Measurements from ENCODE around the gene MST1R. TPM values are rescaled to one million over a fixed set of nuclear protein-coding genes. Genes with fewer than 3 reads are reported as not detected.

The MST1R gene
- polyA plus RNA-seq, 2 of the 4 experiments (the other 2 are of a cell fraction) = 5.9 to 7.5 TPM

DNA sequence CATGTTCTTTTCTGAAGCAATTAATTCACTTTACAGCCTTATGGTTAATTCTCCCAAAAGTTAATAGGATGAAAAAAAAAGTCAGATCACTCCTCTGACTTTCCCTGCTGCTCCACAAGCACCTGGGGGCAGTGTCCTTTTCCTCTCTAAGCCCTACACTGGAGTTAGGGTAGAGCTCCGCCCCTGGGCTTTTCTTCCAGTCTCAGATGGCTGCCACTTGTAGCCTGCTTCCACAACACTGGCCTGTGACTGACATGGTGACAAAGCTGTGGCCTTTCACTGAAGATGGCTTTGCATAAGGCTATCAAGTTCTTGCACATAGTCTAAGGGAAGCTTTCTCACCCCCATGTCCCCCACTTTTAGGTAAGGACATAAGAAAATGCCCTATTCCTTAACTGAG lies 27.2 kb upstream of the MST1R start (continued):
- TF ChIP-seq CBX2 (IDR thresholded peaks at IDR 0.05; ENCODE audit: borderline replicate concordance, low read depth) (no peak), SMC3 (IDR thresholded peaks at IDR 0.05) (no peak), PHF8 (IDR thresholded peaks at IDR 0.05; ENCODE audit: borderline replicate concordance, low read depth) (no peak), POLR2A (IDR thresholded peaks at IDR 0.05; ENCODE audit: low read length) (no peak), MYC (IDR thresholded peaks at IDR 0.05; ENCODE audit: borderline replicate concordance, low read length) (no peak), NPAS2 (CRISPR knock-in tag; IDR thresholded peaks at IDR 0.05; ENCODE audit: borderline replicate concordance) (no peak)
- TF ChIP-seq, protein P1, sequence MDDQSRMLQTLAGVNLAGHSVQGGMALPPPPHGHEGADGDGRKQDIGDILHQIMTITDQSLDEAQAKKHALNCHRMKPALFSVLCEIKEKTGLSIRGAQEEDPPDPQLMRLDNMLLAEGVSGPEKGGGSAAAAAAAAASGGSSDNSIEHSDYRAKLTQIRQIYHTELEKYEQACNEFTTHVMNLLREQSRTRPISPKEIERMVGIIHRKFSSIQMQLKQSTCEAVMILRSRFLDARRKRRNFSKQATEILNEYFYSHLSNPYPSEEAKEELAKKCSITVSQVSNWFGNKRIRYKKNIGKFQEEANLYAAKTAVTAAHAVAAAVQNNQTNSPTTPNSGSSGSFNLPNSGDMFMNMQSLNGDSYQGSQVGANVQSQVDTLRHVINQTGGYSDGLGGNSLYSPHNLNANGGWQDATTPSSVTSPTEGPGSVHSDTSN (IDR thresholded peaks at IDR 0.05) = no peak
- TF ChIP-seq, protein P2, sequence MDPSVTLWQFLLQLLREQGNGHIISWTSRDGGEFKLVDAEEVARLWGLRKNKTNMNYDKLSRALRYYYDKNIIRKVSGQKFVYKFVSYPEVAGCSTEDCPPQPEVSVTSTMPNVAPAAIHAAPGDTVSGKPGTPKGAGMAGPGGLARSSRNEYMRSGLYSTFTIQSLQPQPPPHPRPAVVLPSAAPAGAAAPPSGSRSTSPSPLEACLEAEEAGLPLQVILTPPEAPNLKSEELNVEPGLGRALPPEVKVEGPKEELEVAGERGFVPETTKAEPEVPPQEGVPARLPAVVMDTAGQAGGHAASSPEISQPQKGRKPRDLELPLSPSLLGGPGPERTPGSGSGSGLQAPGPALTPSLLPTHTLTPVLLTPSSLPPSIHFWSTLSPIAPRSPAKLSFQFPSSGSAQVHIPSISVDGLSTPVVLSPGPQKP (IDR thresholded peaks at IDR 0.05; ENCODE audit: low read depth, low read length) = no peak

DNA sequence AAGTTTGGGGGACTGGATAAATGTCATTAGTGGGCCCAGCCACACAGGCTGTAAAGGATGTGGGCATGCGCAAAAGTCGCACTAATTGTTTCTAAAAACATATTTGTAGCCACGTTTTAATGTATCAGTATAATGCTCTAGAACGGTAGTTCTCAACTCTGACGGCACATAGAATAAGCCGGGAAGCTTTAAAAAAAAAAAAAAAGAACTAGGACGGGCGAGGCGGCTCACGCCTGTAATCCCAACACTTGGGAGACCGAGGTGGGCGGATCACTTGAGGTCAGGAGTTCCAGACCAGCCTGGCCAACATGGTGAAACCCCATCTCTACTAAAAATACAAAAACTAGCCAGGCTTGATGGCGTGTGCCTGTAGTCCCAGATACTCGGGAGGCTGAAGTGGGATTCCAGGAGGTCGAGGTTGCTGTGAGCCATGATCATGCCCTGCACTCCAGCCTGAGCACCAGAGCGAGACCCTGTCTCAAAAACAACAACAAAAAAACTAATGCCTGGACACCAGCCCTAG lies 26.6 kb upstream of the MST1R start:
- ATAC-seq (no peak; a peak in 1 of 6 replicates), DNase-seq (ENCODE audit: low read depth in 1 of 2, low spot score in 1 of 2) (no peak), FAIRE-seq (no peak)
- Histone ChIP-seq H3K4me1 (peaks cover 16% of the 10 kb centered on the region; the same call in 2 of the 3 replicates), H3K4me2 (peak overlapping the region; percentile 87), H3K4me3 (peak overlapping the region; percentile 68), H3K9me3 (no peaks in the 10 kb centered on the region), H3K27ac (peak overlapping the region; percentile 83 to 87)
- ChIA-PET CTCF (interaction anchor here (0.6 to 4.2 kb wide), 10 partner anchors 9 to 228 kb away, joined by 3 to 16 read pairs (median 4); partner anchors contain the start of gene RBM6), POLR2A (interaction anchor here (1.0 to 1.6 kb wide), 3 partner anchors 9 to 30 kb away, joined by 3 to 23 read pairs (median 3); partner anchors contain the start of gene RBM6)
- WGBS (ENCODE audit: missing lambda C conversion rate) = 59% methylated on average over 16 of the region's 16 CpGs
- TF ChIP-seq HOXB5 (CRISPR knock-in tag; IDR thresholded peaks at IDR 0.05) = no peak
- no peak for TF ChIP-seq MAZ (IDR thresholded peaks at IDR 0.05; ENCODE audit: borderline replicate concordance, low read depth, low read length)
- TF ChIP-seq TP53 (CRISPR knock-in tag; IDR thresholded peaks at IDR 0.05) = no peak
- TF ChIP-seq RARB (CRISPR knock-in tag; IDR thresholded peaks at IDR 0.05) = no peak
- no peak for TF ChIP-seq JUN (IDR thresholded peaks at IDR 0.05)
- no peak for TF ChIP-seq ZNF302 (CRISPR knock-in tag; IDR thresholded peaks at IDR 0.05)
- TF ChIP-seq RNF2 (IDR thresholded peaks at IDR 0.05; ENCODE audit: borderline replicate concordance, low read depth) = no peak
- no peak for TF ChIP-seq HDAC2 (IDR thresholded peaks at IDR 0.05)
- no peak for TF ChIP-seq POLR2A (IDR thresholded peaks at IDR 0.05; ENCODE audit: low read length)
- no peak for TF ChIP-seq CHD4 (IDR thresholded peaks at IDR 0.05; ENCODE audit: borderline replicate concordance)
- no peak for TF ChIP-seq EHF (CRISPR knock-in tag; IDR thresholded peaks at IDR 0.05)
- TF ChIP-seq, protein P3, sequence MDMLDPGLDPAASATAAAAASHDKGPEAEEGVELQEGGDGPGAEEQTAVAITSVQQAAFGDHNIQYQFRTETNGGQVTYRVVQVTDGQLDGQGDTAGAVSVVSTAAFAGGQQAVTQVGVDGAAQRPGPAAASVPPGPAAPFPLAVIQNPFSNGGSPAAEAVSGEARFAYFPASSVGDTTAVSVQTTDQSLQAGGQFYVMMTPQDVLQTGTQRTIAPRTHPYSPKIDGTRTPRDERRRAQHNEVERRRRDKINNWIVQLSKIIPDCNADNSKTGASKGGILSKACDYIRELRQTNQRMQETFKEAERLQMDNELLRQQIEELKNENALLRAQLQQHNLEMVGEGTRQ (IDR thresholded peaks at IDR 0.05) = no peak
- TF ChIP-seq NFE2L2 (conservative IDR thresholded peaks at IDR 0.05; ENCODE audit: low read length) = no peak
- TF ChIP-seq NPAS2 (CRISPR knock-in tag; IDR thresholded peaks at IDR 0.05; ENCODE audit: borderline replicate concordance) = no peak
- TF ChIP-seq KDM5A (IDR thresholded peaks at IDR 0.05) = no peak
- TF ChIP-seq, protein P4, sequence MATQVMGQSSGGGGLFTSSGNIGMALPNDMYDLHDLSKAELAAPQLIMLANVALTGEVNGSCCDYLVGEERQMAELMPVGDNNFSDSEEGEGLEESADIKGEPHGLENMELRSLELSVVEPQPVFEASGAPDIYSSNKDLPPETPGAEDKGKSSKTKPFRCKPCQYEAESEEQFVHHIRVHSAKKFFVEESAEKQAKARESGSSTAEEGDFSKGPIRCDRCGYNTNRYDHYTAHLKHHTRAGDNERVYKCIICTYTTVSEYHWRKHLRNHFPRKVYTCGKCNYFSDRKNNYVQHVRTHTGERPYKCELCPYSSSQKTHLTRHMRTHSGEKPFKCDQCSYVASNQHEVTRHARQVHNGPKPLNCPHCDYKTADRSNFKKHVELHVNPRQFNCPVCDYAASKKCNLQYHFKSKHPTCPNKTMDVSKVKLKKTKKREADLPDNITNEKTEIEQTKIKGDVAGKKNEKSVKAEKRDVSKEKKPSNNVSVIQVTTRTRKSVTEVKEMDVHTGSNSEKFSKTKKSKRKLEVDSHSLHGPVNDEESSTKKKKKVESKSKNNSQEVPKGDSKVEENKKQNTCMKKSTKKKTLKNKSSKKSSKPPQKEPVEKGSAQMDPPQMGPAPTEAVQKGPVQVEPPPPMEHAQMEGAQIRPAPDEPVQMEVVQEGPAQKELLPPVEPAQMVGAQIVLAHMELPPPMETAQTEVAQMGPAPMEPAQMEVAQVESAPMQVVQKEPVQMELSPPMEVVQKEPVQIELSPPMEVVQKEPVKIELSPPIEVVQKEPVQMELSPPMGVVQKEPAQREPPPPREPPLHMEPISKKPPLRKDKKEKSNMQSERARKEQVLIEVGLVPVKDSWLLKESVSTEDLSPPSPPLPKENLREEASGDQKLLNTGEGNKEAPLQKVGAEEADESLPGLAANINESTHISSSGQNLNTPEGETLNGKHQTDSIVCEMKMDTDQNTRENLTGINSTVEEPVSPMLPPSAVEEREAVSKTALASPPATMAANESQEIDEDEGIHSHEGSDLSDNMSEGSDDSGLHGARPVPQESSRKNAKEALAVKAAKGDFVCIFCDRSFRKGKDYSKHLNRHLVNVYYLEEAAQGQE (IDR thresholded peaks at IDR 0.05) = no peak
- TF ChIP-seq BHLHE40 (IDR thresholded peaks at IDR 0.05; ENCODE audit: low read depth, low read length) = no peak
- TF ChIP-seq RCOR1 (IDR thresholded peaks at IDR 0.05; ENCODE audit: low read depth, low read length) = no peak
- TF ChIP-seq FOXS1 (CRISPR knock-in tag; IDR thresholded peaks at IDR 0.05) = no peak
- TF ChIP-seq, protein P5, sequence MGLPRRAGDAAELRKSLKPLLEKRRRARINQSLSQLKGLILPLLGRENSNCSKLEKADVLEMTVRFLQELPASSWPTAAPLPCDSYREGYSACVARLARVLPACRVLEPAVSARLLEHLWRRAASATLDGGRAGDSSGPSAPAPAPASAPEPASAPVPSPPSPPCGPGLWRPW (IDR thresholded peaks at IDR 0.05) = no peak
